Ectodermal cell (in vitro differentiated cells): ENCODE measurements around the gene GJA10.

Experiments used
- H3K27ac ChIP-seq: 2 replicates; pipeline ENCODE4 v1.7.0; 2013; ENCODE audit warnings: mild to moderate bottlenecking, low read depth, low read length; ENCODE audit not compliant: insufficient read depth, poor library complexity, severe bottlenecking
- H3K27me3 ChIP-seq: 2 replicates; pipeline ENCODE4 v1.7.0; 2013; ENCODE audit warnings: mild to moderate bottlenecking, low read length; ENCODE audit not compliant: insufficient read depth, control insufficient read depth, poor library complexity, severe bottlenecking
- H3K36me3 ChIP-seq: one replicate; pipeline ENCODE4 v1.7.0; 2013; ENCODE audit warnings: low read length; ENCODE audit not compliant: control insufficient read depth, insufficient read depth
- H3K4me1 ChIP-seq: one replicate; pipeline ENCODE4 v1.7.0; 2013; ENCODE audit warnings: low read length; ENCODE audit not compliant: control insufficient read depth, insufficient read depth
- H3K4me3 ChIP-seq: 2 replicates; pipeline ENCODE4 v1.7.0; 2013; ENCODE audit warnings: low read depth, low read length, control low read depth; ENCODE audit not compliant: insufficient read depth
- H3K9me3 ChIP-seq: 2 replicates; pipeline ENCODE4 v1.7.0; 2013; ENCODE audit warnings: mild to moderate bottlenecking, low read length, moderate library complexity; ENCODE audit not compliant: control insufficient read depth
- WGBS, 2 experiments: methylation state at CpG; one replicate each; pipeline ENCODE4 v1.1.7; 2013; ENCODE audit warnings: missing lambda C conversion rate in 2 of 2; 5-methylcytosine and 5-hydroxymethylcytosine counted together

GJA10 gene

GRCh38 chr6:89930789-89931188 lies 36.5 kb downstream of the GJA10 start:
- 89 to 93% methylated on average over 5 of the region's 5 CpGs for WGBS, 2 experiments
- Histone ChIP-seq H3K9me3 (no peaks in the 10 kb centered on the region), H3K4me3 (no peak overlapping the region), H3K4me1 (peaks cover 22% of the 10 kb centered on the region), H3K27ac (no peak overlapping the region), H3K27me3 (no peaks in the 10 kb centered on the region), H3K36me3 (peaks cover 10% of the 10 kb centered on the region)

- Histone ChIP-seq H3K9me3 (no peaks in the 10 kb centered on the region), H3K4me1 (peaks cover 16% of the 10 kb centered on the region), H3K27me3 (no peaks in the 10 kb centered on the region), H3K4me3 (no peak overlapping the region), H3K36me3 (peaks cover 10% of the 10 kb centered on the region), H3K27ac (no peak overlapping the region)
- 96% methylated on average over 22 of the region's 22 CpGs for WGBS, 2 experiments
These were observed 38.1 kb downstream of the GJA10 start for GRCh38 chr6:89932245-89932802.

- H3K9me3 ChIP-seq, result no peaks in the 10 kb centered on the region
- no peak overlapping the region for H3K27ac ChIP-seq
- WGBS, 2 experiments, result 84 to 89% methylated on average over 17 to 19 of the region's 19 CpGs
- H3K36me3 ChIP-seq, result peaks cover 10% of the 10 kb centered on the region
- H3K4me1 ChIP-seq, result no peaks in the 10 kb centered on the region
- H3K4me3 ChIP-seq, result no peak overlapping the region
- H3K27me3 ChIP-seq, result no peaks in the 10 kb centered on the region
These were observed 40.6 kb downstream of the GJA10 start for GRCh38 chr6:89934685-89935366.

GRCh38 chr6:89936177-89936576 lies 41.9 kb downstream of the GJA10 start:
- Histone ChIP-seq H3K4me3 (no peak overlapping the region), H3K4me1 (peaks cover 5% of the 10 kb centered on the region), H3K27ac (no peak overlapping the region), H3K36me3 (peaks cover 10% of the 10 kb centered on the region), H3K27me3 (no peaks in the 10 kb centered on the region), H3K9me3 (no peaks in the 10 kb centered on the region)
- 96% methylated on average over 1 of the region's 1 CpG for WGBS, 2 experiments

- Histone ChIP-seq H3K4me3 (no peak overlapping the region), H3K9me3 (no peaks in the 10 kb centered on the region), H3K27me3 (no peaks in the 10 kb centered on the region), H3K4me1 (peaks cover 8% of the 10 kb centered on the region), H3K27ac (no peak overlapping the region), H3K36me3 (no peaks in the 10 kb centered on the region)
- 96 to 98% methylated on average over 12 of the region's 12 CpGs for WGBS, 2 experiments
These were observed 43.7 kb downstream of the GJA10 start for GRCh38 chr6:89938014-89938413.

- WGBS, 2 experiments, result 85 to 88% methylated on average over 2 of the region's 2 CpGs
- H3K36me3 ChIP-seq, result no peaks in the 10 kb centered on the region
- H3K4me3 ChIP-seq, result no peak overlapping the region
- no peaks in the 10 kb centered on the region for H3K27me3 ChIP-seq
- no peak overlapping the region for H3K27ac ChIP-seq
- no peaks in the 10 kb centered on the region for H3K9me3 ChIP-seq
- peaks cover 8% of the 10 kb centered on the region for H3K4me1 ChIP-seq
These were observed 44.9 kb downstream of the GJA10 start for GRCh38 chr6:89939144-89939543.

GRCh38 chr6:89940225-89941027 lies 46.2 kb downstream of the GJA10 start:
- whole genome bisulfite sequencing, 2 experiments, result 38 to 39% methylated on average over 8 of the region's 9 CpGs
- Histone ChIP-seq H3K36me3 (no peaks in the 10 kb centered on the region), H3K27ac (no peak overlapping the region), H3K4me3 (no peak overlapping the region), H3K27me3 (no peaks in the 10 kb centered on the region), H3K4me1 (peaks cover 8% of the 10 kb centered on the region), H3K9me3 (no peaks in the 10 kb centered on the region)

GRCh38 chr6:89941031-89941762 lies 46.9 kb downstream of the GJA10 start:
- Histone ChIP-seq H3K4me1 (peaks cover 8% of the 10 kb centered on the region), H3K27ac (no peak overlapping the region), H3K36me3 (no peaks in the 10 kb centered on the region), H3K9me3 (no peaks in the 10 kb centered on the region), H3K27me3 (no peaks in the 10 kb centered on the region), H3K4me3 (no peak overlapping the region)
- 90 to 93% methylated on average over 15 of the region's 15 CpGs for WGBS, 2 experiments

GRCh38 chr6:89941763-89942497 lies 47.7 kb downstream of the GJA10 start:
- Histone ChIP-seq H3K4me1 (peaks cover 8% of the 10 kb centered on the region), H3K9me3 (no peaks in the 10 kb centered on the region), H3K27me3 (no peaks in the 10 kb centered on the region), H3K27ac (no peak overlapping the region), H3K4me3 (no peak overlapping the region), H3K36me3 (no peaks in the 10 kb centered on the region)
- WGBS, 2 experiments, result 95% methylated on average over 6 of the region's 6 CpGs
